ENCODE results near the gene KRT6C.

KRT6C gene

GRCh38 chr12:52434081-52434733 is 39.4 kb downstream of the KRT6C start, which contains the start of gene KRT75:
Gene KRT75 (minus strand): TSS chr12:52434371. CDS start chr12:52434304, 67 bp downstream.
- DNase-seq, result no peak

GRCh38 chr12:52433501-52434080 is 40.0 kb downstream of the KRT6C start:
- DNase-seq, result no peak

- DNase-seq, result no peak
Observed at GRCh38 chr12:52432559-52433207, 40.9 kb downstream of the KRT6C start.

- DNase-seq, result no peak
Observed at GRCh38 chr12:52428121-52428520, 45.5 kb downstream of the KRT6C start.

DNA sequence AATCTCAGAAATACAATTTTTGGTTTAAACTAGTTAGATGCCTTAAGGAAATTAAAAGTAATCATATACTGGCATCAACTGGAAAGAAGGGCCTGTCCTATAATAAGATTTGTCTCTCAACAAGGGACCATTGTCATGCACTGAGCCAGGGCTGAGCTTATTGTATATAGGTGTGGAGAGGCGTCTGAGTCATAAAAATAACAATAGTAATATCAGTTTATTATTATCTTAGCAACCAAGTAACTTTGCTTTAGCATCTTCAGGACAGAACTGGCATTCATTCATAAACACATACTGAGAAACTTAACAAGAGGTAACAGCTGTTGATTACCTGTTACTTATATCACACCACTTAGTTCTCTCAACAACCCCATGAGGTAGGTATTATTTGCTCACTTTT is 46.5 kb downstream of the KRT6C start:
- no peak for DNase-seq

DNA sequence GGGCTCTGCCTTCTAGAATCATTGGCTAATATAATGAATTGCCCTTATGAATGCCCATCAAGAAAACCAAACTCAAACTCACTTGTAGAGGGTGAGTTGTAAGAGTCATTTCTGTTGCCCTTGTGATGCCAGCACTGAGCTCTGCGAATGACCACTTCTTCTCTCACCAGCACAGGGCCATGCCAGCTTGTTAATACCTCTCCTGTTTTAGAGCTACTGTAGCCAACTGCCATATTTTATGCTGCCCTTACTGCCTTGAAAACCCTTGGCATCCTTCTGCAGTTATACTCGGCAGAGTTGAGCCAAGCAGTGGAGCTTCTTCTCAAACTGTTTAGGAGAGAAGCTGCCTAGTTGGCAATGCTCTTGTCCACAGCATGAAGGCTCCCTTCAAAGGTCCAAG is 47.6 kb downstream of the KRT6C start:
- no peak for DNase-seq

DNA sequence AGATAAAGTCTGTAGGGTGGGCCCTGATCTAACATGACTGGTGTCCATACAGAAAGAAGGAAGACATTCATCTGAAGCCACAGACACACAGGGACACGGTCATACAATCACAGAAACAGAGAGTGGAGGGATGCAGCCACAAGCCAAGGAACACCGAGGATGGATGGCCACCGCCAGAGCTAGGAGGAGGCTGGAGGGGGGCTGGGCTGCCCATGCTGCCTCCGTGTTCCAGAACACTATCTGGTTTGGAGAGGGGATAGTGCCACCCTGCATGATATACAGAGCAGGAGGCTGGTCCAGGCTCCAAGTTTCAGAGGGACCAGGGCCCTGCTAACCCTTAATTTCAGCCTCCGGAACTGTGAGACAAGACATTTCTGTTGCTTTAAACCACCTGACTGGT is 48.1 kb downstream of the KRT6C start:
- no peak for DNase-seq

DNA sequence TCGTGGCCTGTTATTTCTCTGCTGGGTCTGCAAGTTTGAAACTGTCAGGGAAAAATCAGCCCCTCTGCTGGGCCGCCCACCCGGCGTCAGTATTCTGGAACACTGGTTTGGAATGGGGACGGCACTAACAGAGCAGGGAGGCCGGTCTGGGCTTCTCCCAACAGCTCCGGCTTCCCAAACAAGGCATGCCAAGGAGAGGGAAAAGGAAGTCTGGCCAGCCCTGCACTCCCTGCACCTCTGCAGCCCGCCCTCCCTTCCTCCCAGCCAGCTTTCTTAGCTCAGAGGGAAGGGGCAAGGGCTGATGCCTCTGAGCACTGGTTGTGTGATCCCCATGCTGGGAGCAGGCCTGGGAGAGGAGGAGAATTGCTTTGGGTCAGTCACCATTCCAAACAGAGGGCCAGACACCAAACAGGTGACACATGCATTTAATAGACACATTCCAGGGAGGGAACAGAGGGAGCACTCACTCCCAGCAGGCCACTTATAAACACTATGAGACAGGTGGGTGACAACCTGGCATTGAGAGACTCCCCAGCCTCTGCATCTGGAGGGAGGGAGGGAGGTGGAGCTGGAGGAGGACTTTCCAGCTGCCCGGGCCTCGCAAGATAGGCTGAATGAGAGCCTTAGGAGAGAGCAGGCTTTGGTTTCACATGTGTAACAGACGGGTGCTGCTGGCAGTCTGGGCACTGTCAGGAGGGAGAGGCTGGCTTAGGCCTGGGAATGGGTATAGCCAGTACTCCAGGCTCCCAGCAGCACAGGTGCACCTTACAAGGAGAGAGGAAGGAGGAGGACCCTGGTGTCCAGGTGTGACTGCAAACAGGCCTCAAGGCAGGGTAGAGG is 49.7 kb downstream of the KRT6C start:
- no peak for DNase-seq

DNA sequence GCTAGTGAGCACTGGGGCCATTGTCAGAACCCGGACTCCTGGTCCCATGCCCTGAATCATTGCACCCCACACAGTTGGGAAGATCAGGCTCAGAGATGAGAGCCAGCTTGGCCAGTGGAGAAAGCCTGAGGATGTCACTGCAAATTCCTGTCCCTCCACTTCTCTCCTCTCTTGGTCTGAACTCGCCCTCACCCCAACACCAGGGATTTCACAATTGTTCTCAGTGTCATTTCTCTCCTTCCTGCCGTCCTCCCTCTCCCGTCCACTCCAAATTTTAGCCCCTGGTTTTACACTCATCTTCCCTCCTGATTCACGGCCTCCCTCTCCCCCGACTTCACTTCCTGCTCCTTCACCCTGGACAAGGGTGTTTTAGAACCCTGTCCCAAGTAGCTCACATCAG is 50.6 kb downstream of the KRT6C start:
- no peak for DNase-seq

GRCh38 chr12:52419656-52420055 is 53.9 kb downstream of the KRT6C start:
- no peak for DNase-seq

GRCh38 chr12:52418576-52419110 is 55.0 kb downstream of the KRT6C start:
- DNase-seq, result no peak
